ENCODE results near the gene RAI2. TPM values are rescaled to one million over a fixed set of nuclear protein-coding genes. Genes with fewer than 3 reads are reported as not detected.

Gene RAI2
- polyA plus RNA-seq, 3 donors, result 10.8 to 12.9 (median 11.1) TPM

- no peak for DNase-seq (ENCODE audit: extremely low read depth in 1 of 11, low read depth in 9 of 11, low spot score in 4 of 11)
Measured at GRCh38 chrX:17839269-17839668, 21.8 kb downstream of the RAI2 start.

- DNase-seq (ENCODE audit: extremely low read depth in 1 of 11, low read depth in 9 of 11, low spot score in 4 of 11), result no peak
Measured at GRCh38 chrX:17836830-17837229, 24.3 kb downstream of the RAI2 start.

GRCh38 chrX:17833954-17834353 is 27.1 kb downstream of the RAI2 start:
- no peak for DNase-seq (ENCODE audit: extremely low read depth in 1 of 11, low read depth in 9 of 11, low spot score in 4 of 11)

DNA sequence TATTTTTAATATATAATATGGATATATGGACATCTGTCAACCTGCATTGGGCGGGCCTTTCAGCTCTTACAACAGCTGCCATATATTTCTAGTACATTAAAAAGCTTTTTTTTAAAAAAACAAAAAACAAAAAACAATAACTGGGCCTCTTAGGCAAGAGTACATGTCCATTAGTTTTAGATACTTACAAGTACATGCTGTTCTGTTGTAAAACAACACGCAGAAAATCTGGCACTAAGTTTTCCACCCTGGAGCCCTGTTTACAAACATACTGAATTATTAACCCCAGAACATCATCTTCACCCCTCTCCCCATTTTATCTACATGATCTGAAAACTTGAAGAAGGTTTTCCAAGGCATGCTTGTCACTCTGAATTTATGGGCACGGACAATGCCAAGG is 29.8 kb downstream of the RAI2 start:
- no peak for DNase-seq (ENCODE audit: extremely low read depth in 1 of 11, low read depth in 9 of 11, low spot score in 4 of 11)

DNA sequence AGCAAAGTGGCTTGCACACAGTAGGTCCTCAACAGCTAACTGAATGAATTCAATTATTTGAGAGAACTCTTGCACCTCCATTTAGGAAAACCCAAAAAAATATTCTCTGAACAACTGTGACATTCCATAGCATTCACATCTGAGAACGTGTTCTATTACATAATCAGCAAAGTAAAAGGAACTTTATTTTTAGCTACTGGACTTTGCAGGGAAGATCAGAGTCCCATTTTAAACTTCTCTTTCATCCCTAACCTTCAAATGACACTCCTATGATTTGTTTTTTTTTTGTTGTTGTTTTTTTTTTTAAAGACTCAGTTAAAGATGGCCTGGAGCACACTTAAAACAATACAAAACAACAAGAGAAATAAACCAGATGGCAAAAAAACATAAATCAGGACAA is 30.9 kb downstream of the RAI2 start:
- DNase-seq (ENCODE audit: extremely low read depth in 1 of 11, low read depth in 9 of 11, low spot score in 4 of 11), result no peak

- no peak for DNase-seq (ENCODE audit: extremely low read depth in 1 of 11, low read depth in 9 of 11, low spot score in 4 of 11)
Measured at GRCh38 chrX:17829566-17829965, 31.5 kb downstream of the RAI2 start.

GRCh38 chrX:17828171-17828570 is 32.9 kb downstream of the RAI2 start:
- DNase-seq (ENCODE audit: extremely low read depth in 1 of 11, low read depth in 9 of 11, low spot score in 4 of 11), result no peak

GRCh38 chrX:17826609-17827496 is 34.2 kb downstream of the RAI2 start:
- DNase-seq (ENCODE audit: extremely low read depth in 1 of 11, low read depth in 9 of 11, low spot score in 4 of 11), result no peak

DNA sequence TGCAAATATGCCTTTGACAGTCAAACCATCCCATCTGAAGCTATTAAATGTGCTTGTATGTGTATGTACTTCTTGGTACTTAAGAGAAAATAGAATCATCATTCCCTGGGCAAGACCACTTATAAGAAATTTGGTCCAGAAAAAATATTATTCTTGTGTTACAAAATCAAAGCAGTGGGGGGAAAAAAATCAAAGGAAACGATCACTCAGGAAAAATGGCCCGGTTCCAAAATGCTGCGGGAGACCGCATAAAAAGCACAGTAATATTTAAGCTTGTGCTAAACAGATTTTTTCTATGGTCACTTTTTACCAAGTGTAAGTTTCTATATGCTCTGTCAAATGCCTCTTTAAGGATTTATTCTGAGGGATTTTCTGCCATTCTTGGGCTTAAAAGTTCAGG is 36.1 kb downstream of the RAI2 start:
- peak in 1 of 11 donors; percentile 12 for DNase-seq (ENCODE audit: extremely low read depth in 1 of 11, low read depth in 9 of 11, low spot score in 4 of 11)

DNA sequence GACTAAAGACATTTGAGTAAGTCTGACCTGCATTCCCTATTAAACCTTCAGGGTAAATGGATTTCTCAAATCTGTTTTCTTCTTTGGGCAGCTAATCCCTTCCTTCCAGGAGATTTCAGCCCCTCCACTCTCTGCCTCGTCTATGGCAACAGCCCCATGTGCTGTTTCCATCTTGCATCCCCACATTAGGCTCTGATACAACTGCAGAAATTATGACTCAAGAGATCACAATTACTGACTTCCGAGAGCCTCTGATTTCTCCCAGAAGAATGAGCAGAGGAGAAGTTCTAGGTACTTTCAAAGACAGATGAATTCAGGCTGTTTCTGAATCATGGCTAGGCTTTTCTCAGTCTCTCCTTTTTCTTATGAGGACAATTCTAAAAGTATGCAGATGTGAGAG is 38.7 kb downstream of the RAI2 start:
- DNase-seq (ENCODE audit: extremely low read depth in 1 of 11, low read depth in 9 of 11, low spot score in 4 of 11), result no peak

GRCh38 chrX:17820100-17820499 is 41.0 kb downstream of the RAI2 start:
- DNase-seq (ENCODE audit: extremely low read depth in 1 of 11, low read depth in 9 of 11, low spot score in 4 of 11), result no peak

DNA sequence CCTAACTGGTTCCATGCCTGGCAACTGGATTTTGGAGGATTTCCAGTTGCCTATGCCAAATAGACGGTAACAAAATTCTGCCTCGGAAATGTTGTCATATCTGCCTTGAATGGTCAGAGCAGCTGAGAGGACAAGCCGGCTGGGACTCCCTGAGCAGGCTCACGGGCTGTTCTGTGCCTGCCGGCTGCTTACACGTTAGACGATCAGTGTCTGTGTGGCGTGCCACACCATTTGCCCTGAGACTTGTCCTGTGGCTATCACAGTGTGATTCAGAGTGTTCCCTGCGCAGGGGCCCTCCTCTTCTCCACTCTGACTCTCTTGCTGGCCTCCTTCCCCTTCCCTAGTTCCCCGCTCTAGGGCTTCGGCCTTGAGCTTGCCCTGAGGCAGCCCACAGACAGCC is 42.4 kb downstream of the RAI2 start:
- DNase-seq (ENCODE audit: extremely low read depth in 1 of 11, low read depth in 9 of 11, low spot score in 4 of 11), result no peak

GRCh38 chrX:17817251-17817650 is 43.8 kb downstream of the RAI2 start:
- no peak for DNase-seq (ENCODE audit: extremely low read depth in 1 of 11, low read depth in 9 of 11, low spot score in 4 of 11)

DNA sequence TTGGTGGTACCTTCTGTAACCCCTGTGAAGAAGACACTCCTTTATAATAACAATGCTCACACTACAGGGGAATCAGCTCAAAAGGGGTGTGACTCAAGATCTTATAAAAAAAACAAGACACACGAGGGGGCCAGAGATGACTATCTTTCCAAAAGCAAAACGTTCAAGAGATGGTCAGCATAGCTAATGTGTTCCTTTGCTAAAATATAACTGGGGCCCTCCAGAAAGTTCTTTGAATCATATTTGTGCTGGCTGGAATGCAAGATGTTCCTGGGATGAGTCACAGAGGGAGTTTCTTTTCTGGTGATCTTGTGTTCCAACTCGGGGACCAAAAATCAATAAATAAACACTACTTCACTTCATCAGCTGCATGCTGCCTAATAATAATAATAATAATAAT is 46.5 kb downstream of the RAI2 start:
- DNase-seq (ENCODE audit: extremely low read depth in 1 of 11, low read depth in 9 of 11, low spot score in 4 of 11), result no peak

- no peak for DNase-seq (ENCODE audit: extremely low read depth in 1 of 11, low read depth in 9 of 11, low spot score in 4 of 11)
Measured at GRCh38 chrX:17814059-17814458, 47.0 kb downstream of the RAI2 start.

- DNase-seq (ENCODE audit: extremely low read depth in 1 of 11, low read depth in 9 of 11, low spot score in 4 of 11), result no peak
Measured at GRCh38 chrX:17813277-17813676, 47.8 kb downstream of the RAI2 start.

GRCh38 chrX:17812763-17813162 is 48.3 kb downstream of the RAI2 start:
- DNase-seq (ENCODE audit: extremely low read depth in 1 of 11, low read depth in 9 of 11, low spot score in 4 of 11), result no peak

DNA sequence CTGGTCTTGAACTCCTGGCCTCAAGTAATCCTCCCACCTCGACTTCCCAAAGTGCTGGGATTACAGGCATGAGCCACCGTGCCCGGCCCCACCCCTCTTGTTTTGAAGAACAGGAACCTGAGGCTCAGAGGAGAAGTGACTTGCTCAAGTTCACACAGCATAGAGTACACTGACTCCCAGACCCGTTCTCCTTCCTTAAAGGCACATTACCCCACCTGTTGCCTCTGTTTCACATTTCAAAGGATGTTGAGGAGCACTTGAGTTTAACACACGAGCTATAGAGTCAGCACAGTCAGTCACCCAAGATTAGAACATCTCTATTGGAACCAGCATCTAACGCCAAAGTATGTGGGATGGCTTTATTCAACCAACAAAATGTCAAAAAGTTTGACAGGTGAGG is 51.1 kb downstream of the RAI2 start:
- DNase-seq (ENCODE audit: extremely low read depth in 1 of 11, low read depth in 9 of 11, low spot score in 4 of 11), result no peak

DNA sequence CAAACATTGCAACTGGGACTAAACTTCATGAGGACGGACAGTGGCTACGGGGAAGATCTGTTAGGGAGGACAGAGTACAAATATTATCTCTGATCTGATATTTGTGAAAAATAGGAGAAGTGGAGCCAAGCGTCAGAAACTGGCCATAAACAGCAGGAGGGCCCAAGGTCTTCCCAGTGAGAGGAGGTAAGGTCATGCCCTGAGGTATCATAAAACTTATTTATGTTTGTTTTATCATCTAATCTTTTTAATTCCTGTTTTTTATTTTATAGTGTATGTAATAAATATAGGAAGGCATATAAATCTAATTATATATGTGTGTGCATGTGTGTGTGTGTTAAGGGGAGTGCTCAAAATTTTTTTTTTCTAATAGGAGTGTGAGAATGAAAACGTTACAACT is 51.8 kb downstream of the RAI2 start:
- no peak for DNase-seq (ENCODE audit: extremely low read depth in 1 of 11, low read depth in 9 of 11, low spot score in 4 of 11)

GRCh38 chrX:17805120-17805519 is 56.0 kb downstream of the RAI2 start:
- DNase-seq (ENCODE audit: extremely low read depth in 1 of 11, low read depth in 9 of 11, low spot score in 4 of 11), result no peak

DNA sequence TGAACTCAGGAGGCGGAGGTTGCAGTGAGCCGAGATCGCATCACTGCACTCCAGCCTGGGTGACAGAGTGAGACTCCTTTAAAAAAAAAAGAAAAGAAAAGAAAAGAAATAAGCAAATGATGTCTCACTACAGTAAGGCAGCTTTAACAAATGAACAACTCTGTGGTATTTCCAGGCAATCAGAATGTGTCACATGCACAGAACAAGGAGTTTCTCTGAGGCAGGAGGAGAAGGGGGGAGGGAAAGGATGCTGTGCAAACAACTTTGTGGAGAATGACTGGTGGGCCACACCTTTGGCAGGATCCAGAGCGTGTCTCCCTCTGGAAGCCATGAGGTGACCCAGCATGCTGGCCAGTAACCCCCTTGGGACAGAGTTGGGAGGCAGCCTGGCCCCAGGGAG is 57.6 kb downstream of the RAI2 start:
- DNase-seq (ENCODE audit: extremely low read depth in 1 of 11, low read depth in 9 of 11, low spot score in 4 of 11), result peak in 1 of 11 donors; percentile 5
